IgD-negative memory B cell (primary cell): ENCODE data around the gene SAA4. TPM values are rescaled to one million over a fixed set of nuclear protein-coding genes. Genes with fewer than 3 reads are reported as not detected.
A peak's percentile ranks its signal among the peaks of the same experiment; 100 is the strongest.
"Not testable (repeated sequence)": the region's sequence is repeated elsewhere in the genome, so short reads cannot be mapped to it uniquely, and the experiment has no call there.

Source experiments
- H3K27ac Mint-ChIP-seq, 3 donors: one replicate each; pipeline ENCODE4 v1.8.0; 2020 to 2022; ENCODE audit warnings: mild to moderate bottlenecking in 3 of 3, mixed read lengths in 3 of 3, moderate library complexity in 1 of 3
- H3K27me3 Mint-ChIP-seq: one replicate; pipeline ENCODE4 v1.8.0; 2021; ENCODE audit warnings: mixed read lengths
- H3K36me3 Mint-ChIP-seq: one replicate; pipeline ENCODE4 v1.8.0; 2020; ENCODE audit warnings: mild to moderate bottlenecking, mixed read lengths
- H3K4me1 Mint-ChIP-seq, 3 donors: one replicate each; pipeline ENCODE4 v1.8.0; 2020 to 2022; ENCODE audit warnings: mixed read lengths in 3 of 3, mild to moderate bottlenecking in 1 of 3
- H3K4me3 Mint-ChIP-seq, 4 donors: one replicate each; pipeline ENCODE4 v1.8.0; 2020 to 2022; ENCODE audit warnings: mild to moderate bottlenecking in 4 of 4, mixed read lengths in 4 of 4, moderate library complexity in 3 of 4
- H3K9me3 Mint-ChIP-seq, 3 donors: one replicate each; pipeline ENCODE4 v1.8.0; 2020 to 2021; ENCODE audit warnings: mixed read lengths in 3 of 3, mild to moderate bottlenecking in 1 of 3
- polyA plus RNA-seq: library from polyadenylated mRNA; unstranded; fragments of 300-500 nt; fragmentation: Illumina TruSeq; gene quantifications from one replicate; pipeline ENCODE4 v1.2.3, GENCODE V29; 2021

Gene SAA4
- polyA plus RNA-seq, result not detected

GRCh38 chr11:18236664-18237356 lies at the start of gene SAA4:
SAA4 (minus strand) TSS chr11:18236802; CDS start chr11:18235926, 876 bp downstream.
- Mint-ChIP-seq H3K4me3 (no peak within 1 kb of the TSS), H3K27me3 (peaks cover 16% of the 10 kb centered on the region), H3K9me3 (no peaks in the 10 kb centered on the region), H3K4me1 (no peaks in the 10 kb centered on the region), H3K27ac (no peak within 1 kb of the TSS), H3K36me3 (peaks cover 5% of the 10 kb centered on the region)

GRCh38 chr11:18285841-18286240 lies 49.2 kb upstream of the SAA4 start:
- Mint-ChIP-seq H3K36me3 (peaks cover 14% of the 10 kb centered on the region), H3K4me3 (no peak overlapping the region), H3K27me3 (no peaks in the 10 kb centered on the region), H3K27ac (no peak overlapping the region), H3K9me3 (peaks cover 0 to 3% (median 0%) of the 10 kb centered on the region in 3 donors), H3K4me1 (peaks cover 11 to 20% (median 13%) of the 10 kb centered on the region in 3 donors)

- H3K4me3 Mint-ChIP-seq, result peak overlapping the region in 2 of 4 donors; percentile 48 to 79
- H3K9me3 Mint-ChIP-seq, result peaks cover 0 to 3% (median 0%) of the 10 kb centered on the region in 3 donors
- H3K27ac Mint-ChIP-seq, result peak overlapping the region in 2 of 3 donors; percentile 2 to 79
- peaks cover 12% of the 10 kb centered on the region for H3K36me3 Mint-ChIP-seq
- peaks cover 21 to 30% (median 30%) of the 10 kb centered on the region in 3 donors for H3K4me1 Mint-ChIP-seq
- no peaks in the 10 kb centered on the region for H3K27me3 Mint-ChIP-seq
Measured at GRCh38 chr11:18282626-18283025, 46.0 kb upstream of the SAA4 start.

GRCh38 chr11:18280438-18281045 lies 43.9 kb upstream of the SAA4 start:
- Mint-ChIP-seq H3K36me3 (peaks cover 12% of the 10 kb centered on the region), H3K27ac (peak overlapping the region; percentile 85 to 97 (median 97)), H3K4me3 (peak overlapping the region; percentile 78 to 93 (median 86)), H3K9me3 (peaks cover 0 to 3% (median 0%) of the 10 kb centered on the region in 3 donors), H3K27me3 (no peaks in the 10 kb centered on the region), H3K4me1 (peaks cover 21 to 36% (median 34%) of the 10 kb centered on the region in 3 donors)

- Mint-ChIP-seq H3K4me1 (peaks cover 19 to 31% (median 26%) of the 10 kb centered on the region in 3 donors), H3K36me3 (peaks cover 17% of the 10 kb centered on the region), H3K27ac (peak overlapping the region in 2 of 3 donors; percentile 2 to 8), H3K27me3 (no peaks in the 10 kb centered on the region), H3K4me3 (no peak overlapping the region), H3K9me3 (peaks cover 0 to 1% (median 0%) of the 10 kb centered on the region in 3 donors)
Measured at GRCh38 chr11:18277565-18278271, 41.1 kb upstream of the SAA4 start.

GRCh38 chr11:18271206-18271605 lies 34.6 kb upstream of the SAA4 start:
- Mint-ChIP-seq H3K36me3 (peaks cover 19% of the 10 kb centered on the region), H3K27me3 (no peaks in the 10 kb centered on the region), H3K27ac (no peak overlapping the region), H3K4me1 (peaks cover 9 to 10% (median 9%) of the 10 kb centered on the region in 3 donors), H3K9me3 (no peaks in the 10 kb centered on the region), H3K4me3 (no peak overlapping the region)

- Mint-ChIP-seq H3K4me1 (peaks cover 9 to 16% (median 10%) of the 10 kb centered on the region in 3 donors), H3K4me3 (peak overlapping the region in 1 of 4 donors; percentile 65), H3K27me3 (no peaks in the 10 kb centered on the region), H3K27ac (peak overlapping the region in 1 of 3 donors; percentile 54), H3K9me3 (no peaks in the 10 kb centered on the region), H3K36me3 (peaks cover 19% of the 10 kb centered on the region)
Measured at GRCh38 chr11:18270102-18270501, 33.5 kb upstream of the SAA4 start.

GRCh38 chr11:18269252-18269651 lies 32.6 kb upstream of the SAA4 start:
- peaks cover 19% of the 10 kb centered on the region for H3K36me3 Mint-ChIP-seq
- H3K4me3 Mint-ChIP-seq, H3K9me3 Mint-ChIP-seq, H3K27ac Mint-ChIP-seq, H3K27me3 Mint-ChIP-seq: not testable (repeated sequence)
- H3K4me1 Mint-ChIP-seq, result peaks cover 9 to 19% (median 10%) of the 10 kb centered on the region in 3 donors

- not testable (repeated sequence) for H3K27me3 Mint-ChIP-seq, H3K9me3 Mint-ChIP-seq
- peak overlapping the region; percentile 78 to 94 (median 88) for H3K4me3 Mint-ChIP-seq
- peaks cover 10 to 21% (median 15%) of the 10 kb centered on the region in 3 donors for H3K4me1 Mint-ChIP-seq
- H3K27ac Mint-ChIP-seq, result peak overlapping the region; percentile 71 to 96 (median 89)
- peaks cover 13% of the 10 kb centered on the region for H3K36me3 Mint-ChIP-seq
Measured at GRCh38 chr11:18267335-18268133, 30.9 kb upstream of the SAA4 start.

- Mint-ChIP-seq H3K4me1 (peaks cover 8 to 21% (median 15%) of the 10 kb centered on the region in 3 donors), H3K4me3 (peak within 1 kb of the TSS in 1 of 4 donors; percentile 38), H3K36me3 (peaks cover 6% of the 10 kb centered on the region), H3K27ac (peak within 1 kb of the TSS in 1 of 3 donors; percentile 42), H3K9me3 (no peaks in the 10 kb centered on the region), H3K27me3 (no peaks in the 10 kb centered on the region)
Measured at GRCh38 chr11:18265949-18266348, 29.3 kb upstream of the SAA4 start, which contains the start of gene SAA1. SAA1 (plus strand) TSS chr11:18266264; CDS start chr11:18266888, 624 bp downstream.

GRCh38 chr11:18264677-18265555 lies 28.3 kb upstream of the SAA4 start:
- Mint-ChIP-seq H3K4me3 (peak overlapping the region in 1 of 4 donors; percentile 38), H3K9me3 (no peaks in the 10 kb centered on the region), H3K36me3 (no peaks in the 10 kb centered on the region), H3K4me1 (peaks cover 5 to 21% (median 15%) of the 10 kb centered on the region in 3 donors), H3K27ac (peak overlapping the region in 1 of 3 donors; percentile 42), H3K27me3 (no peaks in the 10 kb centered on the region)

- no peaks in the 10 kb centered on the region for H3K27me3 Mint-ChIP-seq
- peak overlapping the region in 1 of 4 donors; percentile 12 for H3K4me3 Mint-ChIP-seq
- H3K27ac Mint-ChIP-seq, result no peak overlapping the region
- no peaks in the 10 kb centered on the region for H3K36me3 Mint-ChIP-seq
- H3K9me3 Mint-ChIP-seq, result no peaks in the 10 kb centered on the region
- H3K4me1 Mint-ChIP-seq, result peaks cover 5 to 21% (median 15%) of the 10 kb centered on the region in 3 donors
Measured at GRCh38 chr11:18264035-18264434, 27.4 kb upstream of the SAA4 start.

GRCh38 chr11:18262681-18263350 lies 26.2 kb upstream of the SAA4 start:
- H3K36me3 Mint-ChIP-seq, H3K27ac Mint-ChIP-seq: not testable (repeated sequence)

More at GRCh38 chr11:18262681-18263350, 26.2 kb upstream of the SAA4 start:
- peaks cover 0 to 16% (median 10%) of the 10 kb centered on the region in 3 donors for H3K4me1 Mint-ChIP-seq
- not testable (repeated sequence) for H3K4me3 Mint-ChIP-seq, H3K9me3 Mint-ChIP-seq, H3K27me3 Mint-ChIP-seq
